Measurements from ENCODE around the gene SBF2.

Gene SBF2

GRCh38 chr11:9803685-9804418 is 490.2 kb downstream of the SBF2 start:
- no peak for DNase-seq (ENCODE audit: low read depth in 1 of 2, low spot score in 1 of 2)
- Histone ChIP-seq H3K27ac (replicated peaks) (no peak overlapping the region), H3K4me3 (replicated peaks; ENCODE audit: insufficient read depth, low read length) (no peak overlapping the region), H3K27me3 (ENCODE audit: insufficient read depth, poor library complexity, severe bottlenecking) (no peaks in the 10 kb centered on the region)
- TF ChIP-seq CTCF (IDR thresholded peaks at IDR 0.05; ENCODE audit: insufficient read depth, low read length), result no peak
- no peak for TF ChIP-seq POLR2AphosphoS5 (IDR thresholded peaks at IDR 0.05; ENCODE audit: low read depth)
- TF ChIP-seq SPI1 (IDR thresholded peaks at IDR 0.05; ENCODE audit: borderline replicate concordance, low read depth), result no peak
- TF ChIP-seq GABPA (IDR thresholded peaks at IDR 0.05; ENCODE audit: low read depth), result no peak
- TF ChIP-seq REST (IDR thresholded peaks at IDR 0.05; ENCODE audit: insufficient replicate concordance, low read depth), result no peak

- Histone ChIP-seq H3K27me3 (ENCODE audit: insufficient read depth, poor library complexity, severe bottlenecking) (no peaks in the 10 kb centered on the region), H3K4me3 (replicated peaks; ENCODE audit: insufficient read depth, low read length) (no peak overlapping the region), H3K27ac (replicated peaks) (no peak overlapping the region; the same call in 1 of the 2 replicates)
- no peak for TF ChIP-seq POLR2AphosphoS5 (IDR thresholded peaks at IDR 0.05; ENCODE audit: low read depth)
- TF ChIP-seq SPI1 (IDR thresholded peaks at IDR 0.05; ENCODE audit: borderline replicate concordance, low read depth), result no peak
- TF ChIP-seq REST (IDR thresholded peaks at IDR 0.05; ENCODE audit: insufficient replicate concordance, low read depth), result no peak
- TF ChIP-seq GABPA (IDR thresholded peaks at IDR 0.05; ENCODE audit: low read depth), result no peak
- TF ChIP-seq CTCF (IDR thresholded peaks at IDR 0.05; ENCODE audit: insufficient read depth, low read length), result no peak
- DNase-seq (ENCODE audit: low read depth in 1 of 2, low spot score in 1 of 2), result no peak
Observed at GRCh38 chr11:9802291-9802861, 491.6 kb downstream of the SBF2 start.

GRCh38 chr11:9799886-9800285 is 494.1 kb downstream of the SBF2 start:
- Histone ChIP-seq H3K27me3 (ENCODE audit: insufficient read depth, poor library complexity, severe bottlenecking) (no peaks in the 10 kb centered on the region), H3K4me3 (replicated peaks; ENCODE audit: insufficient read depth, low read length) (no peak overlapping the region), H3K27ac (replicated peaks) (no peak overlapping the region)
- no peak for DNase-seq (ENCODE audit: low read depth in 1 of 2, low spot score in 1 of 2)
- TF ChIP-seq POLR2AphosphoS5 (IDR thresholded peaks at IDR 0.05; ENCODE audit: low read depth) (no peak), CTCF (IDR thresholded peaks at IDR 0.05; ENCODE audit: insufficient read depth, low read length) (no peak), GABPA (IDR thresholded peaks at IDR 0.05; ENCODE audit: low read depth) (no peak)
